Measurements from ENCODE around the gene TMEM167A.

Gene TMEM167A

DNA sequence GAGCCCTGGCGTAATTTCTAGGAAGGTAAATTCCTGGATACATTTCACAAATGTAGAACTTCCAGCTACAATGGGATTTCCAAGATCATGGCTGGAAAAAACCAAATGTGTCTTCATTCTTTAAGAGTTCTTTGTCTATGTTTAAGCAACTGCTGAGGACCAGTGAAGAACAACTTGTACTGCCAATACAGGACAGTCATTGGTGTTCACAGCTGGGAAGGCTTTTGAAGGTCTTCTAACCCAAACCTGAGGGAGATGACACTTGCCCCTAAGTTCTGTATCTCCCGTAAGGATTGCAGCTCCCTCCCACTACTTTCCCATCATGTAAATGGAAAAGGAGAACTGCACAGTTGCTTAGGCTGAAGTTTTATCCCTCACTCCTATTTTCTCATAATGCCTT lies 28.4 kb downstream of the TMEM167A start:
- Histone ChIP-seq H3K9me2 (replicated peaks; ENCODE audit: insufficient read depth, low read length) (no peaks in the 10 kb centered on the region), H3F3A (ENCODE audit: insufficient read depth, low read length) (no peaks in the 10 kb centered on the region), H3K4me1 (ENCODE audit: low read length) (no peaks in the 10 kb centered on the region), H3K9ac (ENCODE audit: low read length) (no peak overlapping the region), H3K36me3 (replicated peaks; ENCODE audit: insufficient read depth, low read length) (0 out of 2 replicates have a peak, but pooled peaks cover 4% of the 10 kb centered on the region), H2AFZ (ENCODE audit: low read length) (no peak overlapping the region), H3K4me2 (ENCODE audit: low read depth, low read length) (no peak overlapping the region), H3K27ac (ENCODE audit: low read length) (no peak overlapping the region), H3K27me3 (replicated peaks; ENCODE audit: insufficient read depth, low read length) (no peaks in the 10 kb centered on the region), H3K9me3 (replicated peaks; ENCODE audit: insufficient read depth, low read length) (no peaks in the 10 kb centered on the region), H3K79me2 (ENCODE audit: low read length) (no peaks in the 10 kb centered on the region), H3K4me3 (ENCODE audit: low read length) (no peak overlapping the region), H4K20me1 (ENCODE audit: insufficient read depth, low read length) (no peaks in the 10 kb centered on the region)
- no peak for DNase-seq
- TF ChIP-seq, protein P1, sequence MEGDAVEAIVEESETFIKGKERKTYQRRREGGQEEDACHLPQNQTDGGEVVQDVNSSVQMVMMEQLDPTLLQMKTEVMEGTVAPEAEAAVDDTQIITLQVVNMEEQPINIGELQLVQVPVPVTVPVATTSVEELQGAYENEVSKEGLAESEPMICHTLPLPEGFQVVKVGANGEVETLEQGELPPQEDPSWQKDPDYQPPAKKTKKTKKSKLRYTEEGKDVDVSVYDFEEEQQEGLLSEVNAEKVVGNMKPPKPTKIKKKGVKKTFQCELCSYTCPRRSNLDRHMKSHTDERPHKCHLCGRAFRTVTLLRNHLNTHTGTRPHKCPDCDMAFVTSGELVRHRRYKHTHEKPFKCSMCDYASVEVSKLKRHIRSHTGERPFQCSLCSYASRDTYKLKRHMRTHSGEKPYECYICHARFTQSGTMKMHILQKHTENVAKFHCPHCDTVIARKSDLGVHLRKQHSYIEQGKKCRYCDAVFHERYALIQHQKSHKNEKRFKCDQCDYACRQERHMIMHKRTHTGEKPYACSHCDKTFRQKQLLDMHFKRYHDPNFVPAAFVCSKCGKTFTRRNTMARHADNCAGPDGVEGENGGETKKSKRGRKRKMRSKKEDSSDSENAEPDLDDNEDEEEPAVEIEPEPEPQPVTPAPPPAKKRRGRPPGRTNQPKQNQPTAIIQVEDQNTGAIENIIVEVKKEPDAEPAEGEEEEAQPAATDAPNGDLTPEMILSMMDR (IDR thresholded peaks at IDR 0.05; ENCODE audit: low read length): no peak
- TF ChIP-seq EZH2 (optimal IDR thresholded peaks at IDR 0.05; ENCODE audit: low read depth, low read length) (no peak), EZH2phosphoT487 (IDR thresholded peaks at IDR 0.05; ENCODE audit: low read length) (no peak)

DNA sequence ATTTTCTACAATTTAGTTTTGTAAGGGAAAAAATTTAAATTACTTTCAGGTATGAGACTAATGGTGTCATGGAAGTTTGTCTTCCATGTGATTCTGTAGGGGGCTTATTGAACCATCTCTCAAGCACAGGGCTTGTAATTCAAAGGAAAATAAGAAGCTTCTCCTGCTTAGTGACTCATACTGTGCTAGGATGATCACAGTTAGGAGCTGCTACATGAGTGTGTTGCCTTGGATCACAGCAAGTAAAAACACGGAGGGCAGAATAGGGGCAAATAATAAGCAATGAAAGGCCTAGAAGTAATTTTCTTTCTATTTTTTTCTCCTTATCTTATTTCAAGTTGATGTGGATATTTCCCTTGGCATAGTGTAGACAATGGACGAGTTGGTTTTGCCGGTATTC lies 28.9 kb downstream of the TMEM167A start:
- no peaks in the 10 kb centered on the region for H3K27me3 ChIP-seq (replicated peaks; ENCODE audit: insufficient read depth, low read length)
- no peaks in the 10 kb centered on the region for H3K9me2 ChIP-seq (replicated peaks; ENCODE audit: insufficient read depth, low read length)
- no peak overlapping the region for H3K4me3 ChIP-seq (ENCODE audit: low read length)
- no peak for DNase-seq
- H3K4me2 ChIP-seq (ENCODE audit: low read depth, low read length): no peak overlapping the region
- H3K9me3 ChIP-seq (replicated peaks; ENCODE audit: insufficient read depth, low read length): no peaks in the 10 kb centered on the region
- no peaks in the 10 kb centered on the region for H3K79me2 ChIP-seq (ENCODE audit: low read length)
- H4K20me1 ChIP-seq (ENCODE audit: insufficient read depth, low read length): no peaks in the 10 kb centered on the region
- no peaks in the 10 kb centered on the region for H3K4me1 ChIP-seq (ENCODE audit: low read length)
- no peak overlapping the region for H2AFZ ChIP-seq (ENCODE audit: low read length)
- TF ChIP-seq, protein P1 (IDR thresholded peaks at IDR 0.05; ENCODE audit: low read length): no peak
- TF ChIP-seq EZH2 (optimal IDR thresholded peaks at IDR 0.05; ENCODE audit: low read depth, low read length): no peak
- TF ChIP-seq EZH2phosphoT487 (IDR thresholded peaks at IDR 0.05; ENCODE audit: low read length): no peak
- H3F3A ChIP-seq (ENCODE audit: insufficient read depth, low read length): no peaks in the 10 kb centered on the region
- no peak overlapping the region for H3K27ac ChIP-seq (ENCODE audit: low read length)
- H3K36me3 ChIP-seq (replicated peaks; ENCODE audit: insufficient read depth, low read length): 0 out of 2 replicates have a peak, but pooled peaks cover 4% of the 10 kb centered on the region
- H3K9ac ChIP-seq (ENCODE audit: low read length): no peak overlapping the region

DNA sequence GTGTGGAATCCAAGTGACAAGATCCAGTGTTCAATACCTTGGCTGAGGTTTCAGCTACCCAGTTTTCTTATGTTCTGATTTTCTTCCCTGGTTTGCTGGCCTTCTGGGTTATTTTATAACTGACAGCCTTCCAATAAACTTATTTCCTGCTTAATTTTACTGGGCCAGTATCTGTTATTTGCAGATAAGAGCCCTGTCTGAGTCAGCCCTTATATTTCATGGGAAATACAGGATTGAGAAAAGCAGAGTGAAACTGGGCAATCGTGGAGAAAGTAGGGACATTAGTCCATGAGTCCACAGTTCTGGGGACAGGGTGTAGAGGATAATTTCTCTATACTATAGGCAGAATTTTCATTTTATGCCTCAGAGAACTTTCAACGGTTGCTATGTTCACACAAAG lies 32.3 kb downstream of the TMEM167A start:
- DNase-seq: no peak
- no peaks in the 10 kb centered on the region for H3K4me1 ChIP-seq (ENCODE audit: low read length)
- no peak overlapping the region for H3K9ac ChIP-seq (ENCODE audit: low read length)
- H3K79me2 ChIP-seq (ENCODE audit: low read length): no peaks in the 10 kb centered on the region
- no peaks in the 10 kb centered on the region for H3F3A ChIP-seq (ENCODE audit: insufficient read depth, low read length)
- H3K9me2 ChIP-seq (replicated peaks; ENCODE audit: insufficient read depth, low read length): no peaks in the 10 kb centered on the region
- no peak overlapping the region for H2AFZ ChIP-seq (ENCODE audit: low read length)
- H4K20me1 ChIP-seq (ENCODE audit: insufficient read depth, low read length): no peaks in the 10 kb centered on the region
- TF ChIP-seq, protein P1 (IDR thresholded peaks at IDR 0.05; ENCODE audit: low read length): no peak
- no peak for TF ChIP-seq EZH2 (optimal IDR thresholded peaks at IDR 0.05; ENCODE audit: low read depth, low read length)
- no peak for TF ChIP-seq EZH2phosphoT487 (IDR thresholded peaks at IDR 0.05; ENCODE audit: low read length)
- no peaks in the 10 kb centered on the region for H3K36me3 ChIP-seq (replicated peaks; ENCODE audit: insufficient read depth, low read length)
- no peak overlapping the region for H3K27ac ChIP-seq (ENCODE audit: low read length)
- no peaks in the 10 kb centered on the region for H3K9me3 ChIP-seq (replicated peaks; ENCODE audit: insufficient read depth, low read length)
- H3K27me3 ChIP-seq (replicated peaks; ENCODE audit: insufficient read depth, low read length): no peaks in the 10 kb centered on the region
- H3K4me3 ChIP-seq (ENCODE audit: low read length): no peak overlapping the region
- H3K4me2 ChIP-seq (ENCODE audit: low read depth, low read length): no peak overlapping the region

Data from MM.1S (cell line).